CD4-positive, alpha-beta T cell treated with Interleukin-12 subunit alpha and Interleukin-12 subunit beta, for 1 hour (primary cell): ENCODE measurements around the gene COL8A2.

Experiments
- DNase-seq: peaks from one replicate; pipeline ENCODE4 v3.0.0-alpha.2; 2020

Gene COL8A2

GRCh38 chr1:36109041-36109679 is 15.9 kb downstream of the COL8A2 start:
- DNase-seq, result peak; percentile 50

GRCh38 chr1:36108314-36108713 is 16.7 kb downstream of the COL8A2 start:
- DNase-seq, result no peak

GRCh38 chr1:36107394-36107793 is 17.6 kb downstream of the COL8A2 start:
- DNase-seq, result no peak

- DNase-seq, result no peak
Observed at GRCh38 chr1:36106269-36106668, 18.8 kb downstream of the COL8A2 start.

GRCh38 chr1:36101546-36101945 is 23.5 kb downstream of the COL8A2 start:
- DNase-seq, result no peak

- no peak for DNase-seq
Observed at GRCh38 chr1:36100376-36100775, 24.6 kb downstream of the COL8A2 start.

GRCh38 chr1:36099681-36100341 is 25.2 kb downstream of the COL8A2 start:
- DNase-seq, result peak; percentile 75

GRCh38 chr1:36098650-36099365 is 26.2 kb downstream of the COL8A2 start:
- DNase-seq, result no peak

GRCh38 chr1:36097693-36098585 is 27.1 kb downstream of the COL8A2 start:
- no peak for DNase-seq

GRCh38 chr1:36096500-36097432 is 28.3 kb downstream of the COL8A2 start:
- DNase-seq, result no peak

GRCh38 chr1:36095760-36096405 is 29.1 kb downstream of the COL8A2 start:
- no peak for DNase-seq

- no peak for DNase-seq
Observed at GRCh38 chr1:36094621-36095061, 30.4 kb downstream of the COL8A2 start.

- DNase-seq, result no peak
Observed at GRCh38 chr1:36093929-36094328, 31.1 kb downstream of the COL8A2 start.

GRCh38 chr1:36093226-36093625 is 31.8 kb downstream of the COL8A2 start:
- DNase-seq, result no peak

- no peak for DNase-seq
Observed at GRCh38 chr1:36092798-36093185, 32.2 kb downstream of the COL8A2 start.

GRCh38 chr1:36092166-36092797 is 32.7 kb downstream of the COL8A2 start:
- no peak for DNase-seq

- DNase-seq, result no peak
Observed at GRCh38 chr1:36091698-36092097, 33.3 kb downstream of the COL8A2 start.

- DNase-seq, result no peak
Observed at GRCh38 chr1:36091141-36091540, 33.9 kb downstream of the COL8A2 start.

GRCh38 chr1:36089393-36090121 is 35.5 kb downstream of the COL8A2 start:
- DNase-seq, result peak; percentile 10
